ENCODE measurements around the gene HNRNPU. TPM values are rescaled to one million over a fixed set of nuclear protein-coding genes. Genes with fewer than 3 reads are reported as not detected.

The HNRNPU gene
- 100 to 1,000 TPM; 604 to 740 (median 719) TPM for polyA plus RNA-seq (ENCODE audit: insufficient read length in 4 of 4)

- DNase-seq (ENCODE audit: low read depth in 4 of 4, low spot score in 3 of 4): peak; percentile 94 to 98 (median 94)
Measured at GRCh38 chr1:244864253-244865027, at the start of gene HNRNPU. Gene HNRNPU (minus strand): TSS chr1:244864543. CDS start chr1:244864307, 236 bp downstream.

GRCh38 chr1:244913806-244914205 lies 49.5 kb upstream of the HNRNPU start:
- DNase-seq (ENCODE audit: low read depth in 4 of 4, low spot score in 3 of 4): no peak

- DNase-seq (ENCODE audit: low read depth in 4 of 4, low spot score in 3 of 4): no peak
Measured at GRCh38 chr1:244904119-244904518, 39.8 kb upstream of the HNRNPU start.

- DNase-seq (ENCODE audit: low read depth in 4 of 4, low spot score in 3 of 4): no peak
Measured at GRCh38 chr1:244901400-244902015, 37.2 kb upstream of the HNRNPU start.

- no peak for DNase-seq (ENCODE audit: low read depth in 4 of 4, low spot score in 3 of 4)
Measured at GRCh38 chr1:244897476-244898254, 33.3 kb upstream of the HNRNPU start.

- no peak for DNase-seq (ENCODE audit: low read depth in 4 of 4, low spot score in 3 of 4)
Measured at GRCh38 chr1:244896550-244896949, 32.2 kb upstream of the HNRNPU start.

- no peak for DNase-seq (ENCODE audit: low read depth in 4 of 4, low spot score in 3 of 4)
Measured at GRCh38 chr1:244893836-244894235, 29.5 kb upstream of the HNRNPU start.

GRCh38 chr1:244887281-244887680 lies 22.9 kb upstream of the HNRNPU start:
- no peak for DNase-seq (ENCODE audit: low read depth in 4 of 4, low spot score in 3 of 4)

GRCh38 chr1:244881552-244882280 lies 17.4 kb upstream of the HNRNPU start:
- DNase-seq (ENCODE audit: low read depth in 4 of 4, low spot score in 3 of 4): no peak

- DNase-seq (ENCODE audit: low read depth in 4 of 4, low spot score in 3 of 4): no peak
Measured at GRCh38 chr1:244878681-244879080, 14.3 kb upstream of the HNRNPU start.

- DNase-seq (ENCODE audit: low read depth in 4 of 4, low spot score in 3 of 4): no peak
Measured at GRCh38 chr1:244876228-244876910, 12.0 kb upstream of the HNRNPU start.

- DNase-seq (ENCODE audit: low read depth in 4 of 4, low spot score in 3 of 4): no peak
Measured at GRCh38 chr1:244874974-244875579, 10.7 kb upstream of the HNRNPU start.

- no peak for DNase-seq (ENCODE audit: low read depth in 4 of 4, low spot score in 3 of 4)
Measured at GRCh38 chr1:244869950-244870349, 5.6 kb upstream of the HNRNPU start.

- no peak for DNase-seq (ENCODE audit: low read depth in 4 of 4, low spot score in 3 of 4)
Measured at GRCh38 chr1:244869364-244869827, 5.1 kb upstream of the HNRNPU start.

GRCh38 chr1:244868484-244869363 lies 4.4 kb upstream of the HNRNPU start:
- DNase-seq (ENCODE audit: low read depth in 4 of 4, low spot score in 3 of 4): no peak

- DNase-seq (ENCODE audit: low read depth in 4 of 4, low spot score in 3 of 4): no peak
Measured at GRCh38 chr1:244866355-244866754, 2.0 kb upstream of the HNRNPU start.

- no peak for DNase-seq (ENCODE audit: low read depth in 4 of 4, low spot score in 3 of 4)
Measured at GRCh38 chr1:244865820-244866219, 1.5 kb upstream of the HNRNPU start.

- DNase-seq (ENCODE audit: low read depth in 4 of 4, low spot score in 3 of 4): no peak
Measured at GRCh38 chr1:244865028-244865371, 657 bp upstream of the HNRNPU start.

Measured in right renal pelvis (tissue), 4 donors.